ENCODE data around the gene SV2A.
"Not testable (repeated sequence)": the region's sequence is repeated elsewhere in the genome, so short reads cannot be mapped to it uniquely, and the experiment has no call there.

Gene SV2A

DNA sequence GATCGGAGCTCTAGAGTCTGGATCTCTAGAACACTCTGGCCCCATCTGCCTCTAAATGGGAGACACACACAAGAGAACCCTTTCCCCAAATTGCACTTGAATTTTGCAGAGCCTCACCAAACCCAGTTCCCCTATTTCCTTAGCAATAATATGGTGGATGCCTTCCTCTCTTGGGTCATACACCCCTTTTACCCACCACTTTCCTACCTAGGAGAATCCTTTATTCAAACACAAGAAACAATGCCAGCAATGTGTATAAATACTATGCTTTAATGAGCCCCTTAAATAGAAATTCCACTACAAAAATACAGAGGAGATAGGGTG is 10.7 kb upstream of the SV2A start:
- no peak for DNase-seq

GRCh38 chr1:149927563-149928400 is 10.1 kb upstream of the SV2A start, which contains the start of gene SF3B4:
TSS of gene SF3B4 (minus strand) at chr1:149927803. CDS start at chr1:149927759, 44 bp downstream.
- peak; percentile 95 for DNase-seq

GRCh38 chr1:149927056-149927562 is 9.5 kb upstream of the SV2A start:
- DNase-seq, result no peak

DNA sequence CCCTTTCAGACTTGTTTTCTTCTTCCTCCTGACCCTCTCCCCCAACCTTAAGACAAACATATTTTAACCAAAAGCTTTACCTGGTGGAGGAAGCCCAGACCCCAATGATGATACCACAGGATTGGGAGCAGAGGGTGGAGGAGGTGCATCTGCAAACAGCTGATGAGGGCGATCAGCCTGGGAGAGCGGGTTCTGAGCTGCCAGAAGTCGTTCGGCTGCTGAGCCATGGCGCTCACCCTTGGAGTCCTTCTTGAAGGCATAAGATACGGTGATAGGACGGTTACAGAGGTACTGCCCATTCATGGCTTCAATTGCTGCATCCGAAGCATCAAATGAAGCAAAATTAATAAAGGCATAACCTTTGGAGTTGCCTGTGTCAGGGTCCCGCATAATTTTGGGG is 8.7 kb upstream of the SV2A start:
- DNase-seq, result no peak

DNA sequence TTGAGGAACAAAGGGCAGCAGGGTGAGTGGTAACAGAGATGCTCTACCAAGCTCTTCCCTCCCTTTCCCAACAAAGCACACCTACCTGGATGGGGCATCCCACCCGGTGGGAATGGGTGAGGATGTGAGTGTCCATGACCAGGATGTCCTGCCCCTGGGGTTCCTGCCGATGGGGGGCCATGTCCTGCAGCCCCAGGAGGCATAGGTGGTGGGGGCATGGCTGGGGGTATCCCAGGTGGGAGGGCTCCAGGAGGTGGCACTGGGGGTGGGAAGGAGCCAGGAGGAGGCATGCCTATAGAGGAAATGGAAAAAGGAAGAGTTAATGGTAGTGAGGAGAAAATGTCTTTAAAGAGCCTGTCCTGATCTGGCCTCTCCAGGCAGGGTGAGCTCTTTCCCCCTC is 8.1 kb upstream of the SV2A start:
- DNase-seq, result no peak

GRCh38 chr1:149925345-149925744 is 7.7 kb upstream of the SV2A start:
- no peak for DNase-seq

DNA sequence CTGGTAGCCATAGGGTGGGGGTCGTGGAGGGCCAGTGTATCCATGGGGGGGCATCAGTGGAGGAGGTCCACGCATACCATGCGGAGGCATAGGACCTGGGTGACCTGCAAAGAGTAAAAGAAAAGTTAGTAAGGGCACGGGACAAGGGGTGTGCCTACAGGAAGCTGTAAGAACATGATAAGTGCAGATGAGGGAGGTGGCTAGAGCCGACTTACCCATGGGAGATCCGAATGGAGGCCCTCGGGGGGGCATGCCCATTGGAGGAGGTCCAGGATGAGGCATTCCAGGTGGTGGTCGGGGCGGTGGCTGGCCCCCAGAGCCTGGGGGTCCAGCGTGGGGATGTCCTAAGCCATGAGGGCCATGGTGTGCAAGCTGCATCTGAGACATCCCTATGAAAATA is 6.0 kb upstream of the SV2A start:
- DNase-seq, result no peak

DNA sequence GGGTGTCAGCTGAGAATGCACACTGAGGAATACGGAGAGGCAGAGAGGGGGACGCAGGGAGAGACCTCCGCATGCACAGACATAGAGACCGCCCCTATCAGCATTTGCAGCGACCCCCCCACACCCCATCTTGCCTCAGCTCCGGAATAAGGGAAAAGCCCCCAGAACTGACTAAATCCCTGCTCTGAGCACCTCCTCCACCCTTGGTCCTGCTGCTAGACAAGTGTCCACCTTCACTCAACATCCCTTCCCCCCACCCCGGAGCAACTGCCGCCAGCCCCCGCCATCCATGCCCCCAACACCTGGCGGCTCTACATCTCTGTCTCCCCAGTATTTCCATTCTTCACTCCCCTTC is 769 bp downstream of the SV2A start:
- no peak for DNase-seq

DNA sequence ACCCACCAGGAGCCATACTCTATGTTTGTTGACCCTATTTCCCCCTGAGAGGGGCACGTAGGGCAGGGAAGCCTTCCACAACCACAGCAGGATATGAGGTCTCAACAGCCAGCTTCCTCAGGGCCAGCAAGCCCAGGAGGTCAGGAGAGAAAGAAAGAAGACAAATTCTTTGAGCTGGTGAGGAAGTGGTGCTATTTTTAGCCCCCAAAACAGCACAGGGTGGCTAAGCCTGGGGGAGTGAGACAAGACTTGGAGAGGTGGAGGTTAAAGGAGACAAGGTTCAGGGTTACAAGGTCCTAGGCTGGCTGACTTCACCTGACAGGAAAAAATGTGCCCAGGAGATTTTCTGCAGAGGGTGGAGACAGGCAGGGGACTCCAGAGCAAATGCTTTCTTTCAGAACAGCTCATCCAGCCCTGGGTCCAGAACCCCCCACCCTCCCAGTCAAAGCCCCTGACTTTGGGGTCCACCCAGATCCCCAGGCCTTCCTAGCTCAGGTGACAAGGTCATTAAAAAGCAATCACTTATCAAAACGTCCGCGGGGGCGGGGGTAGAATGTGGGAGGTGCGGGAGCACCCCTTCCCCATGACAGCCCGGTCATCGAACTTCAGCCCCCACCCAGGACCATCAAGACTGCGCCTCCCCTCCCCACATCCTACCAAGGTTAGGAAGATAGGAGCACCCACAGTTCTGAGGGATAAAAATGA is 1.3 kb downstream of the SV2A start:
- DNase-seq, result no peak

DNA sequence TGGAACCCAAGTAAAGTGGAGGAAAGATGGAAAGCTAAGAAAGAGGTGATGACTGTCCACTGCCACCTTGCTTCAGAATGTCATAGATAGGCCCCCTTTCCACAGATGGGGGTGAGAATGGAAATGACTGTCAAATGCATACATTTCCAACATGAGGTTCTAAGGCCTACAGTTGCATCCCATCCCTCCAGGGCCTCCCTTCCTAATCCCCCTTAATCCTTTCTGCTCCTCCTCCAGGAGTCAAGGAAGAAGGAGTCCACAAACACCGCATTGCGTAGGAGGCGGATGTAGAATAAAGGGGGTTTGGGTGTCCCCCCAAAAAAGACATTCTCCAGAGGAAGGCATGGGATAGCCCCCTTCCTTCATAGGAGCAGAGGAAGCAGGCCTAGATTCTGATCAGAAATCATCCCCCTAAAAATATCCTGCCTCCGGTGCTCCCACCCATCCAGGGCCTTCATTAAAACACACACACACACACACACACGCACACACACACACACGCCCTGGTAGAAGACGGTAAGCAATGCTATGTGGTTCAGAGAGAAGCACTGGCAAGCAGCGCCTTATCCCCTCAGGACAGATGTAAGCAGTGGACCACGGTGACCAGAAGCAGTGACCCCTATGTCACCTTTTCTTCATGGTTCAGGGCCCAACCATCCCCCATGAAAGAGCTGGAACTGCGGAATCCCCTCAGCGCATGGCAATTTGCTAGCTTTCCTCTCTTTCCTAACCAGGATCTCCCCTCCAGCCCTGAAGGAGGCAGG is 2.0 kb downstream of the SV2A start:
- no peak for DNase-seq

- no peak for DNase-seq
Observed at GRCh38 chr1:149914545-149914944, 3.1 kb downstream of the SV2A start.

DNA sequence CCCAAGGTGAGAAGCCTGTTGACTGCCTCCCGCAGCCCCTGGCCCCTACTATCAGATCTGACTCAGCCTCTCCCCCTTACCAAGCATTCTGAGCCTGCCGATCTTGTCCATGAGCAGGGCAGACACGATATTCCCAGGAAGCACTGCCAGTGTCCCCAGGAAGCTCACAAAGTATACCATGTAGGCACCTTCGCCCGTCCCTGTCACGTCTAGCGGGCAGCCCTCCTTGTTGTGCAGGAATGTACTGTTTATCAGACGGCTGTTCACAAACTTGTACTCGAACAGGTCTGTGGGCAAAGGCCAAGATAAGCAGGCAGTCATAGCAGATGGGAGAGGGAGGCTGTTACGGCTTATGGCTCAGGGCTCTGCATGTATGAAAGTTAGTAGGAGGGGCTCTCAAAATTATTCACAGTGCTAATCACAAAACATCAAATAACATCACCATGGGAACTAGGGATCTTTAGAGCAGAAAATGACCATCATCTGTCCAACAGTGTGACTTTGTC is 11.0 kb downstream of the SV2A start:
- DNase-seq, result no peak

DNA sequence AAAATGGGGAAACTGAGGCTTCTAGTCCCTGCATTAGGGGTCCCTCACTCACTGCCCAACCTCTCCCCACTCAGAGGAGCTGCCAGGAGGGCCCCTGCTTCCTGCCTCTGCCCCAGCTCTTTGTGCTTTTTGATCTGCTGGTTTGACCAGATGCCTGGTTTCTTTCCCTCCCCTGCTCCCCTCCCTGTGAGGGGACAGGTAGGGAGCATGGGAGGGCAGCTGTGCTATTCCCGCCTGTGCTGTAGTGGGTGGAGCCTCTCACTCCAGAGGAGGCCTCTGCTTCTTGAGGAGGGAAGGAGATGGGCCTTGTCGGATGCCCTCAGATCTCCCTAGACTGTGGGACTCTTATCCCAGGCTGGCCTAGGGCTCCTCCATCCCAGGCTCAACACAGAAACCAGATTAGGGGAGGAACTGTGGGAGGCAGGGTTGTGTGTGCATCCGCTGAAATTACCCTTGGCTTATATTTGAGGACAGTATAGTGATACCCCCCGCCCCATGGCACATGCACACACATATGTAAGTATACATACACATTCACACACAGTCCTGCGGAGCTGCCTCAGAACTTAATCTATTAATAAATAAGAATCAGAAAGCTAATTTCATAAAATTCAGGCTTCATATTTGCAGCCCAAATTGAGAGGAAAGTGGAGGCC is 13.7 kb downstream of the SV2A start:
- no peak for DNase-seq

GRCh38 chr1:149899460-149900284 is 18.0 kb downstream of the SV2A start, which contains the start of gene BOLA1:
TSS of gene BOLA1 (plus strand) at chr1:149899568. CDS start at chr1:149900060, 492 bp downstream.
- peak; percentile 91 for DNase-seq

DNA sequence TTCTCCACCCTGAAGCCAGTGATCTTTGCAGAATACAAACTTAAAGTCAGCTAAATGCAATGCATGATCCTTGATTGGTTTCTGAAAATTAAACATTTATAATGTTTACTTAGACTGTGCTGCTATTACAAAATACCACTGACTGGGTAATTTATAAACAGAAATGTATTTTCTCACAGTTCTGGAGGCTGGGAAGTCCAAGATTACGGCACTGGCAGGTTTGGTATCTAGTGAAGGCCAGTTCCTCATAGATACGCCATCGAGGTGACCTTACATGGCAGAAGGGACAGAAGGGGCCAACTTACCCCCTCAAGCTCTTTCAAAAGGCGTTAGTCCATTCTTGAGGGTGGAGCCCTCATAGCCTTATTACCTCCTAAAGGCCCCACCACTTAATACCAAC is 21.1 kb downstream of the SV2A start:
- DNase-seq, result no peak

DNA sequence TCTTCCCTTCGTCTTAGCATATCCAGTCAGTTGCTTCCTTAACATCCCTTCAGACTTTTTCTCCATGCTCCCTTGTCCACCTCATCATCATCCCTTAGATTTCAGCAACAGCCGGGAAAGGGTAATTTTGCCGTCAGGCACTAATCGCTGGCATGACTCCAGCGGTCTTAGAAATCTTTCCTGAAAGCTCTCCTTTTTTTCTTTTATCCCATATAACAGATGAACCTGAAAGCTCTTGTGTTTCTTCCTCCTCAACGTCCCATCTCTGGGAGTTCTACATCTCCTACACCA is 28.7 kb downstream of the SV2A start:
- no peak for DNase-seq

- DNase-seq, result peak; percentile 85
Observed at GRCh38 chr1:149888247-149888998, 29.2 kb downstream of the SV2A start.

- DNase-seq, result peak; percentile 99
Observed at GRCh38 chr1:149887456-149888246, 30.0 kb downstream of the SV2A start.

- DNase-seq, result not testable (repeated sequence)
Observed at GRCh38 chr1:149887196-149887455, 30.5 kb downstream of the SV2A start.

- DNase-seq, result peak; percentile 99
Observed at GRCh38 chr1:149886396-149887195, 31.0 kb downstream of the SV2A start.
